PC-9 (cell line): ENCODE results near the gene NTM. TPM values are rescaled to one million over a fixed set of nuclear protein-coding genes. Genes with fewer than 3 reads are reported as not detected.

Experiments
- BruUV-seq: library from RNA; stranded (reverse); fragments of 400-500 nt; replicated peaks from 2 replicates; lab custom pipeline; 2021; lab: Mats Ljungman, UMichigan
- CTCF ChIA-PET: fragments of 300-600 bp; sonication (Branson Sonifier 250); formaldehyde crosslinking; loops from one replicate; lab custom pipeline; 2022; ENCODE audit warnings: antibody characterized with exemption; lab: Charles Lee
- POLR2A ChIA-PET: fragments of 300-600 bp; sonication (Branson Sonifier 250); formaldehyde crosslinking; loops from one replicate; lab custom pipeline; 2022; ENCODE audit warnings: antibody characterized with exemption; ENCODE audit not compliant: unreplicated experiment; lab: Charles Lee
- DNase-seq, 2 experiments: peaks; one replicate each; pipeline versions ENCODE4 v3.0.0 to v3.0.0-alpha.2; 2015 to 2022; ENCODE audit warnings: mixed read lengths in 1 of 2
- H2AFZ ChIP-seq: fragments of 200-600 bp; sonication (generic); 2 replicates; pipeline ENCODE4 v1.8.1; 2017; ENCODE audit warnings: antibody characterized with exemption
- H3F3A ChIP-seq: fragments of 200-600 bp; sonication (generic); 2 replicates; pipeline ENCODE4 v1.8.1; 2017; ENCODE audit warnings: antibody characterized with exemption, mild to moderate bottlenecking, low read depth; ENCODE audit not compliant: insufficient read depth
- H3K27ac ChIP-seq: fragments of 200-600 bp; sonication (generic); 2 replicates; pipeline ENCODE4 v1.6.1; 2016; ENCODE audit warnings: mixed run types
- H3K27me3 ChIP-seq: fragments of 200-600 bp; sonication (generic); 2 replicates; pipeline ENCODE4 v1.6.1; 2016; ENCODE audit warnings: low read depth, mixed run types; ENCODE audit not compliant: insufficient read depth
- H3K36me3 ChIP-seq: fragments of 200-600 bp; sonication (generic); 2 replicates; pipeline ENCODE4 v1.6.1; 2016; ENCODE audit warnings: low read depth, mixed run types
- H3K4me1 ChIP-seq: fragments of 200-600 bp; sonication (generic); replicated peaks from 2 replicates; pipeline ENCODE4 v1.6.1; 2016; ENCODE audit warnings: mixed run types; ENCODE audit not compliant: insufficient read depth
- H3K4me2 ChIP-seq: fragments of 200-600 bp; sonication (generic); 2 replicates; pipeline ENCODE4 v1.6.1; 2017; ENCODE audit warnings: mixed run types
- H3K4me3 ChIP-seq: fragments of 200-600 bp; sonication (generic); 2 replicates; pipeline ENCODE4 v1.6.1; 2016; ENCODE audit warnings: mixed run types
- H3K79me2 ChIP-seq: fragments of 200-600 bp; sonication (generic); 2 replicates; pipeline ENCODE4 v1.6.1; 2017; ENCODE audit warnings: low read depth, mixed run types
- H3K9me2 ChIP-seq: fragments of 200-600 bp; sonication (generic); 2 replicates; pipeline ENCODE4 v1.8.1; 2017; ENCODE audit warnings: mild to moderate bottlenecking; ENCODE audit not compliant: insufficient read depth
- H3K9me3 ChIP-seq: fragments of 200-600 bp; sonication (generic); 2 replicates; pipeline ENCODE4 v1.8.1; 2016; ENCODE audit warnings: low read depth; ENCODE audit not compliant: insufficient read depth
- H4K20me1 ChIP-seq: fragments of 200-600 bp; sonication (generic); 2 replicates; pipeline ENCODE4 v1.8.1; 2017; ENCODE audit not compliant: insufficient read depth
- EZH2 ChIP-seq: fragments of 200-600 bp; sonication (generic); IDR thresholded peaks from 2 replicates; pipeline ENCODE4 v1.8.0; 2017; ENCODE audit warnings: antibody characterized with exemption, low read depth
- intact Hi-C: fragments of 100-400 bp; cut with micrococcal nuclease; formaldehyde crosslinking; loops from one replicate; pipeline ENCODE4 v1.10.0; 2022; ENCODE audit not compliant: unreplicated experiment
- total RNA-seq: library from RNA; stranded (reverse); gene quantifications from 2 replicates; pipeline ENCODE4 v1.2.3, GENCODE V29; 2021
- TF ChIP-seq, protein P1 (sequence below): fragments of 200-600 bp; sonication (generic); conservative IDR thresholded peaks from 2 replicates; pipeline ENCODE4 v1.6.1; 2017; ENCODE audit warnings: mixed run types, antibody characterized with exemption, mild to moderate bottlenecking, moderate library complexity

Gene NTM
- total RNA-seq, 1 experiment from 2014 or later = not detected

DNA sequence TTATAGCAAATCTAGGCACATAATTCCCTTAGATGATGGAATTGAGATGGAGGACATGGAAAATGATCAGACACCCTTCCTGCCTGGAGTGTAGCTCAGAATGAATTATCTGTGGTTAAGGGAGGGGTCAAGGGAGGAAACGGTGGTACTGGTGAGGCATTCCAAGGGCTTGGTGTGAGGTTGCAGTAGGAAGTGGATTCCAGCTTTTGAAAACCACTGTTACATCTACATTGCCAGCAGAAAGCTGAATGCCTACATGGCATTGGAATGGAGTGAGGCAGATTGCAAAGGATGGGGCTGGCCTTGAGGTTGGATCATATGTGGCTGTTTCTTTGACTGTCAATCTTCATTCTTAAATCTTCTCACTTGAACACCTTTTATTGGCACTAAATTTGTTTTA, 684.4 kb downstream of the NTM start:
- Histone ChIP-seq H3K27ac (no peak overlapping the region), H3K27me3 (peaks cover 8% of the 10 kb centered on the region; the same call in 1 of the 2 replicates), H3K4me3 (no peak overlapping the region), H3K36me3 (no peaks in the 10 kb centered on the region), H3K9me3 (no peaks in the 10 kb centered on the region), H3K79me2 (no peaks in the 10 kb centered on the region), H4K20me1 (no peaks in the 10 kb centered on the region), H2AFZ (no peak overlapping the region), H3K4me2 (no peak overlapping the region), H3K9me2 (no peaks in the 10 kb centered on the region), H3K4me1 (no peaks in the 10 kb centered on the region), H3F3A (no peaks in the 10 kb centered on the region)
- ChIA-PET CTCF (no interaction called here), POLR2A (no interaction called here)
- TF ChIP-seq, protein P1, sequence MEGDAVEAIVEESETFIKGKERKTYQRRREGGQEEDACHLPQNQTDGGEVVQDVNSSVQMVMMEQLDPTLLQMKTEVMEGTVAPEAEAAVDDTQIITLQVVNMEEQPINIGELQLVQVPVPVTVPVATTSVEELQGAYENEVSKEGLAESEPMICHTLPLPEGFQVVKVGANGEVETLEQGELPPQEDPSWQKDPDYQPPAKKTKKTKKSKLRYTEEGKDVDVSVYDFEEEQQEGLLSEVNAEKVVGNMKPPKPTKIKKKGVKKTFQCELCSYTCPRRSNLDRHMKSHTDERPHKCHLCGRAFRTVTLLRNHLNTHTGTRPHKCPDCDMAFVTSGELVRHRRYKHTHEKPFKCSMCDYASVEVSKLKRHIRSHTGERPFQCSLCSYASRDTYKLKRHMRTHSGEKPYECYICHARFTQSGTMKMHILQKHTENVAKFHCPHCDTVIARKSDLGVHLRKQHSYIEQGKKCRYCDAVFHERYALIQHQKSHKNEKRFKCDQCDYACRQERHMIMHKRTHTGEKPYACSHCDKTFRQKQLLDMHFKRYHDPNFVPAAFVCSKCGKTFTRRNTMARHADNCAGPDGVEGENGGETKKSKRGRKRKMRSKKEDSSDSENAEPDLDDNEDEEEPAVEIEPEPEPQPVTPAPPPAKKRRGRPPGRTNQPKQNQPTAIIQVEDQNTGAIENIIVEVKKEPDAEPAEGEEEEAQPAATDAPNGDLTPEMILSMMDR = no peak
- no peak for TF ChIP-seq EZH2
- no TSS peak for BruUV-seq
- intact Hi-C loops = no loop called here
- no peak for DNase-seq

DNA sequence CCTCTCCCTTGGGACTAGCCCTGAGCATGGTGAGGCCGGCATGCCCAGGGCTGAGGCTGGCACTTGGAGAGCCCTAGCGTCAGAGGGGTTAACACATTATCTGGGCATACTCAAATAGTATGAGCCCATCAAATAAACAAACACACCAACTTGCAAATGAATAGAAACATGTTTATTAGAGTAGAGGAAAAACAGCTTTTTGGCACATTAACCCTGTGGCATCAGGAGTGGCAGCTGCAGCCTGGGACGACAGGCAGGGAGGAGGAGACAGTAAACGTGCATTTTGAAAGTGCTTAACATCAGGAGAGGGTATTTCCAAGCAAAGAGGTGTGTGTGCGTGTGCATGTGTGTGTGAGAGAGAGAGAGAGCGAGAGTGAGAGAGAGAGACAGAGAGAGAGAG, 684.9 kb downstream of the NTM start:
- H3K9me2 ChIP-seq = no peaks in the 10 kb centered on the region
- ChIA-PET POLR2A (no interaction called here), CTCF (no interaction called here)
- no peak overlapping the region for H3K27ac ChIP-seq
- H3K79me2 ChIP-seq = no peaks in the 10 kb centered on the region
- no TSS peak for BruUV-seq
- H3K4me2 ChIP-seq = no peak overlapping the region
- no peak overlapping the region for H2AFZ ChIP-seq
- peaks cover 7% of the 10 kb centered on the region; the same call in 1 of the 2 replicates for H3K27me3 ChIP-seq
- H3F3A ChIP-seq = no peaks in the 10 kb centered on the region
- no peak for DNase-seq
- H3K36me3 ChIP-seq = no peaks in the 10 kb centered on the region
- intact Hi-C loops = no loop called here
- H3K9me3 ChIP-seq = no peaks in the 10 kb centered on the region
- no peak overlapping the region for H3K4me3 ChIP-seq
- no peak for TF ChIP-seq EZH2
- TF ChIP-seq, protein P1 = no peak
- H3K4me1 ChIP-seq = no peaks in the 10 kb centered on the region
- H4K20me1 ChIP-seq = no peaks in the 10 kb centered on the region

DNA sequence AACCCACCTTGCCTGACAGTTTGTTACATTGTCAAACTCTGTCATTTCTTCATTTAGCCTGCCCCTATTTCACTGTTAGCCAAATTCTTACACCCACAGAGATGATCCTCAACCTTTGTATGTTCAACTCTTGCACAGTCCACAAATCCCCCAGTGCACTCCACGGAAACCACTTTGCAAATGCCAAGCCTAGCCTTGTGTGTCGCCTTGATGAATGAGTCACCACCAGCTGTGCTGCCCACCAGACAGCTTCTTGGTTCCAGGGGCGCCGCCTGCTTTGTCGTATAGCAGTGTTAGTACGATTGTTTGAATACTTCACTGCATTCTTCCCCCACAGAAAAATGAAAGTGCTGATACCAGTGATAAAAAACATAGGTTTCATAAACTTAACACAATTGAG, 686.3 kb downstream of the NTM start:
- DNase-seq = no peak
- no peak overlapping the region for H3K4me2 ChIP-seq
- 0 out of 2 replicates have a peak, but pooled peaks cover 2% of the 10 kb centered on the region for H3K27me3 ChIP-seq
- POLR2A ChIA-PET = no interaction called here
- no peaks in the 10 kb centered on the region for H3F3A ChIP-seq
- no peaks in the 10 kb centered on the region for H4K20me1 ChIP-seq
- H3K36me3 ChIP-seq = no peaks in the 10 kb centered on the region
- no peaks in the 10 kb centered on the region for H3K9me3 ChIP-seq
- BruUV-seq = no TSS peak
- H3K4me1 ChIP-seq = no peaks in the 10 kb centered on the region
- no peaks in the 10 kb centered on the region for H3K9me2 ChIP-seq
- H3K79me2 ChIP-seq = no peaks in the 10 kb centered on the region
- no peak overlapping the region for H2AFZ ChIP-seq
- no peak overlapping the region for H3K4me3 ChIP-seq
- intact Hi-C loops = no loop called here
- no peak overlapping the region for H3K27ac ChIP-seq
- TF ChIP-seq EZH2 = no peak
- TF ChIP-seq, protein P1 = no peak
- CTCF ChIA-PET = no interaction called here
